Renal cortex interstitium (tissue), 15 donors: ENCODE data around the gene AKT1. TPM values are rescaled to one million over a fixed set of nuclear protein-coding genes. Genes with fewer than 3 reads are reported as not detected.
"Not testable (repeated sequence)": the region's sequence is repeated elsewhere in the genome, so short reads cannot be mapped to it uniquely, and the experiment has no call there.

ENCODE experiments used
- DNase-seq, 11 donors: peaks; one replicate each; pipeline ENCODE4 v3.0.0-alpha.2; 2013; ENCODE audit warnings: low read depth in 9 of 11, low spot score in 4 of 11; ENCODE audit errors: extremely low read depth in 1 of 11
- long read RNA-seq, 16 experiments: transcript quantifications; one replicate each; lab custom pipeline, GENCODE V29; 2026
- polyA plus RNA-seq, 3 donors: library from polyadenylated mRNA; unstranded; fragments of 120-200 nt; gene quantifications; one replicate each; pipeline ENCODE4 v1.2.1, GENCODE V29; 2013; ENCODE audit not compliant: insufficient read length in 3 of 3

AKT1 gene
- 100 to 1,000 TPM; 100 to 145 (median 127) TPM for polyA plus RNA-seq
- long read RNA-seq, donor 1, transcript AKT1-203 (14 exons, 2,710 nt), result major isoform, 15 of 17 reads
- long read RNA-seq, donor 1, partial matches to known transcripts, result 0 of 17 reads
- long read RNA-seq, donor 1, other reads (novel, unspliced or antisense), result 0 of 17 reads
- long read RNA-seq, donor 2, transcript AKT1-203 (14 exons, 2,710 nt), result major isoform, 11 of 16 reads
- long read RNA-seq, donor 2, partial matches to known transcripts, result 0 of 16 reads
- long read RNA-seq, donor 2, other reads (novel, unspliced or antisense), result 0 of 16 reads
- long read RNA-seq, donor 3, transcript AKT1-203 (14 exons, 2,710 nt), result major isoform, 30 of 58 reads
- long read RNA-seq, donor 3, partial matches to known transcripts, result 14 of 58 reads
- long read RNA-seq, donor 3, other reads (novel, unspliced or antisense), result 6 of 58 reads
- long read RNA-seq, donor 4, transcript AKT1-203 (14 exons, 2,710 nt), result major isoform, 10 of 16 reads
- long read RNA-seq, donor 4, partial matches to known transcripts, result 0 of 16 reads
- long read RNA-seq, donor 4, other reads (novel, unspliced or antisense), result 0 of 16 reads
- long read RNA-seq, donor 5, result 0 reads
- long read RNA-seq, donor 6, transcript AKT1-203 (14 exons, 2,710 nt), result major isoform, 16 of 45 reads
- long read RNA-seq, donor 6, partial matches to known transcripts, result 19 of 45 reads
- long read RNA-seq, donor 6, other reads (novel, unspliced or antisense), result 5 of 45 reads
- long read RNA-seq, donor 7, partial matches to known transcripts, result 0 of 8 reads
- long read RNA-seq, donor 7, other reads (novel, unspliced or antisense), result 0 of 8 reads
- long read RNA-seq, donor 8, result 0 reads
- long read RNA-seq, donor 9, transcript AKT1-203 (14 exons, 2,710 nt), result major isoform, 13 of 18 reads
- long read RNA-seq, donor 9, partial matches to known transcripts, result 0 of 18 reads
- long read RNA-seq, donor 9, other reads (novel, unspliced or antisense), result 0 of 18 reads
- long read RNA-seq, donor 10, transcript AKT1-203 (14 exons, 2,710 nt), result major isoform, 14 of 30 reads
- long read RNA-seq, donor 10, partial matches to known transcripts, result 9 of 30 reads
- long read RNA-seq, donor 10, other reads (novel, unspliced or antisense), result 0 of 30 reads
- long read RNA-seq, donor 11, transcript AKT1-203 (14 exons, 2,710 nt), result major isoform, 10 of 19 reads
- long read RNA-seq, donor 11, partial matches to known transcripts, result 6 of 19 reads
- long read RNA-seq, donor 11, other reads (novel, unspliced or antisense), result 0 of 19 reads
- long read RNA-seq, donor 12, partial matches to known transcripts, result 0 of 7 reads
- long read RNA-seq, donor 12, other reads (novel, unspliced or antisense), result 0 of 7 reads
- long read RNA-seq, donor 13, result 0 reads
- long read RNA-seq, donor 14, transcript AKT1-203 (14 exons, 2,710 nt), result major isoform, 8 of 13 reads
- long read RNA-seq, donor 14, partial matches to known transcripts, result 0 of 13 reads
- long read RNA-seq, donor 14, other reads (novel, unspliced or antisense), result 0 of 13 reads
- long read RNA-seq, donor 15, transcript AKT1-203 (14 exons, 2,710 nt), result major isoform, 5 of 8 reads
- long read RNA-seq, donor 15, partial matches to known transcripts, result 0 of 8 reads
- long read RNA-seq, donor 15, other reads (novel, unspliced or antisense), result 0 of 8 reads
- long read RNA-seq, donor 16, transcript AKT1-203 (14 exons, 2,710 nt), result major isoform, 46 of 76 reads
- long read RNA-seq, donor 16, transcript AKT1-220 (15 exons, 2,742 nt), result minor isoform, 5 of 76 reads
- long read RNA-seq, donor 16, partial matches to known transcripts, result 23 of 76 reads
- long read RNA-seq, donor 16, other reads (novel, unspliced or antisense), result 0 of 76 reads

- DNase-seq, result no peak
These were observed at the start of gene AKT1 for GRCh38 chr14:104794993-104795780. TSS of gene AKT1 (minus strand) at chr14:104795748. CDS start at chr14:104792643, 3,105 bp downstream.

- DNase-seq, result no peak
These were observed 49.6 kb upstream of the AKT1 start for GRCh38 chr14:104845033-104845666.

- DNase-seq, result no peak
These were observed 48.9 kb upstream of the AKT1 start for GRCh38 chr14:104844306-104845032.

GRCh38 chr14:104843442-104844305 lies 48.1 kb upstream of the AKT1 start:
- DNase-seq, result peak in 2 of 11 donors; percentile 19 to 22

GRCh38 chr14:104843006-104843405 lies 47.5 kb upstream of the AKT1 start:
- DNase-seq, result no peak

- DNase-seq, result no peak
These were observed 46.2 kb upstream of the AKT1 start for GRCh38 chr14:104841730-104842129.

- DNase-seq, result not testable (repeated sequence)
These were observed 40.8 kb upstream of the AKT1 start for GRCh38 chr14:104836171-104836935.

- DNase-seq, result no peak
These were observed 35.2 kb upstream of the AKT1 start for GRCh38 chr14:104830781-104831180.

GRCh38 chr14:104827177-104828055 lies 31.9 kb upstream of the AKT1 start:
- peak in 1 of 11 donors; percentile 31 for DNase-seq

GRCh38 chr14:104826861-104827176 lies 31.3 kb upstream of the AKT1 start:
- no peak for DNase-seq

GRCh38 chr14:104826189-104826860 lies 30.8 kb upstream of the AKT1 start:
- peak in 6 of 11 donors; percentile 68 to 81 (median 80) for DNase-seq

- DNase-seq, result no peak
These were observed 28.9 kb upstream of the AKT1 start for GRCh38 chr14:104824353-104824997.
